ENCODE measurements around the gene SCGB2B2.
"Not testable (repeated sequence)": the region's sequence is repeated elsewhere in the genome, so short reads cannot be mapped to it uniquely, and the experiment has no call there.

Gene SCGB2B2

DNA sequence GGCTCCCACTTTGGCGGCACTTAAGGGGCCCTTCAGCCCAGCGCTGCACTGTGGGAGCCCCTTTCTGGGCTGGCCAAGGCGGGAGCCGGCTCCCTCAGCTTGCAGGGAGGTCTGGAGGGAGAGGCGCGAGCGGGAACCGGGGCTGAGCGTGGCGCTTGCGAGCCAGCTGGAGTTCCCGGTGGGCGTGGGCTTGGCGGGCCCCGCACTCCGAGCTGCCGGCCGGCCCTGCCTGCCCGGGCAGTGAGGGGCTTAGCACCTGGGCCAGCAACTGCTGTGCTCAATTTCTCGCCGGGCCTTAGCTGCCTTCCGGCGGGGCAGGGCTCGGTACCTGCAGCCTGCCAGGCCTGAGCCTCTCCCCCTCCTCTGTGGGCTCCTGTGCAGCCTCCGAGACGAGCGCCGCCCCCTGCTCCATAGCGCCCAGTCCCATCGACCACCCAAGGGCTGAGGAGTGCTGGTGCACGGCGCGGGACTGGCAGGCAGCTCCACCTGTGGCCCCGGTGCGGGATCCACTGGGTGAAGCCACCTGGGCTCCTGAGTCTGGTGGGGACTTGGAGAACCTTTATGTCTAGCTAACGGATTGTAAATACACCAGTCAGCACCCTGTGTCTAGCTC is 8.8 kb downstream of the SCGB2B2 start:
- not testable (repeated sequence) for DNase-seq

DNA sequence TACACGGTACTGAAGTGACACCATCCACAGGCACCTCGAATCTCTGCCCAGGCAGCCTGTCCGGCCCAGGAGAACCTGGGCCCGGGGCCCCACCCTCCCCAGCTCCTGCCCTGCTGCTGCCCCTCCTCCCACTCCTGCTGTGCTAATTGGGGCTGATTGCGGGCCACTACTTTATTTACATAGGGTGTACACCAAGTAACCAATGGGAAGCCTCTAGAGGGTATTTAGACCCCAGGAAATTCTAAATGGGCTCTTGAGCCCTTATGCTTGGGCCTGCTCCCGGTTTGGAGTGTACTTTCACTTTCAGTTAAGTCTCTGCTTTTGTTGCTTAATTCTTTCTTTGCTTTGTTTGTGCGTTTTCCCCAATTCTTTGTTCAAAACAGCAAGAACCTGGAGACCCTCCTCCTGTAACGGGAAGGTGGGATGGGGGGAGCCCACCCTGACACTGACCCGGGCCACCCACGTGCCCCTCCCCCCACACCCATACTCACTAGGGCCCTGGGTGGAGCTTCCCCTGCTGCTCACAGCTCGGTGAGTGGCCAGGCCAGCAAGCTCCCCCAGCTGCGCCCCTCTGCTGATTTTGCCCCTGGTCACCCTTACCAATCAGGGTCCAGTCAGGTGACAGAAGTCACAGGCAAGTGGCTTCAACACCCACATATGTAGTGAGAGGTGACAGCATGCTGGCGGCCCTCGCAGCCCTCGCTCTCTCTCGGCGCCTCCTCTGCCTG is 9.4 kb downstream of the SCGB2B2 start:
- DNase-seq: peak; percentile 32

DNA sequence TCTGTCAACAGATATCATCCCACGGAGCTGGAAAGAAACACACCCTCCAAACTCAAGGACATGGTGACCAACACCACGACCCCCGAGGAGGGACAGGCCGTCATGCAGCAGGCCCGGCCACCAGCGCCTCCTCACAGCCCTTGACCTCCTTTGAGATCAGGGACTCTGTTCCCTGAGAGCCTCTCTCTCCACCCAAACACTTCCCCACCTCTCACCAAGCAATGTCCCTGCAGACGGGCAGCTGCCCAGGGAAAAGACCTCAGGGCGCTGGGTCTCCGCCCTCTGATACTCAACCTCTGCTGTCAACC is 10.0 kb downstream of the SCGB2B2 start:
- DNase-seq: no peak

DNA sequence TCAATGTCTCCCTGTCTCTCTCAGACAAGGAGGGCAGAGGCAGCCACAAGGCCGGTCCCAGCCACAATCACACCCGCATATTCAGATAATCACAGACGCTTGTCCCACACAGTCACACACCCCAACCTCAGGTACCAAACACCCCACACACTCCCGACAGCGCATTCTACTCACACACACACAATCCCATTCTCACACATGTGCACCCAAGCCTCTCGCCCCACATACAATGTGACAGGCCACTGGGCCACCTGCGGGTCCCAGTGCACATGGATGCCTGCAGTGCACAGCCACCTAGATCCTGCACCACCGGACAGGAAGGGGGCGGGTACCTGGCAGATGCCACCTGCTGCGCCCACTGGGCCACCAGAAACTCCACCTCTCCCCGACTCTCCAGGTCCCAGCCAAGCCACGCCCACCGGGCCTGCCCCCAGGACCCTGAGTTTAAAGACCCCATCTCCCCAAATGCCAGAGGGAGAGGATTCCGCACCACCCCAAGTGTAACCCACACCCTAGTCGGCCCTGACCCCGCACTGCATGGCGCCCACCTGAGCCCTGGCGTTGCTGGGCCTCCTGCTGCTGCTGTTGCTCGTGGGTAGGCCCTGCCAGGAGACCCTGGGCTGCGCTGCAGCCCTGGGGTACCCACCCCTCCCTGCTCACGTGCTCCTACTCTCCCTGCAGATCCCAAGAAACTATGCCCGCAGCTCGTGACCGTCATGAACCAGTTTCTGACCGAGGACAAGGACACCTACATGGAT is 10.6 kb downstream of the SCGB2B2 start:
- no peak for DNase-seq

DNA sequence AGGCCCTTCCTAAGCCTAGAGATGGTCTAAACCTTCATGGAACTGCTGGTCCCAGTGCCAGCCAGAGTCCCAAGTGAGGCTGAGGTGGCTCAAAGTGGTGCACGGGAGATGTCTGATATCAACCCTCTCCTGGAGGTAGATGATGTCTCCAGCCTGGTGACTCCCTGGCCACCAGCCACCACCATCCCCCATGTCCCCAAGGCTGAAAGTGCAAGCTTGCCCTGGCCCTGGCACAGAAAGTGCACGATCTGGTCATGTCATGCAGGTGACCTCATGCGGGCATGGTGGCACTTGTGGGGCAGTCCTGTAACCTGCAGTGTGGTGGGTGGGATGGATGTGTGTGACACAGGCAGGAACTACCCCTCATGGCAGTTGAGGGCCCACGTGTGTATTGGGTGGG is 11.7 kb downstream of the SCGB2B2 start:
- not testable (repeated sequence) for DNase-seq

DNA sequence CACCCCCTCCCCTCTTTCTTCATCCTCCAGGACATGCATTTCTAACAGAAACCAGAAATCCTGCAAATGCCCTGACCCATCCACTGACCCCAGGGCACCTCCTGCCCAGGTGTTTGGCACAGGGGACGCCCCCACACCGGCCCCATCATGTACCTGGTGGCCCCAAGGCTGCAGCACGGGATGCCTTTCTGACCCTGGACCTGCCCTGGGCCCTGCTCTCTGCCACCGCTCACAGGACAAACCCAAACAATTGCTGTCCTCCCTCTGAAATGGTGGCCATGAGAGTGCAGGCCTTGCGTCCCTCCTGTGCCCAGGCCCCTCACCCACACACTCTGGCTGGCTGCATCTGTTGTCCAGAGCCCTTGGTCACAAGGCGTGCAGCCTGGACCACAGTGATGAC is 12.1 kb downstream of the SCGB2B2 start:
- DNase-seq: no peak

DNA sequence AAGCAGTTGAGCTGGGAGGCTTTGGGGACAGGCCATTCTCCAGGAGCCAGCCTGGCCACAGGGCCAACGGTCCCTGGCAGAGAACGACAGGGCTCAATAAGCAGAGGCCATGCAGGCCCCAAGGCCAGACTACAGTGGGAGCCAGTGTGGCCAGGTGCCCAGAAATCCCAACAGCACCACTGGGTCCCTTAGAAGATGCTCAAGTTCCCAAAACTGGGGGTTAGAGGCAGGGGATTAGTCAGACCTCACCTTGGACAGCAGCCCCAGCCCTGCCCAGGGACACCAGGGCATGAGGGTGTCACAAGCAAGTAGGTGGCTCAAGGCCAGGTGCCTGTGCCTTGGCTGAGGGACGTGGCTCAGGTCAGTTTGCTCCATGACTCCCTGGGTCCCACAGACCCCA is 12.8 kb downstream of the SCGB2B2 start:
- DNase-seq: no peak

DNA sequence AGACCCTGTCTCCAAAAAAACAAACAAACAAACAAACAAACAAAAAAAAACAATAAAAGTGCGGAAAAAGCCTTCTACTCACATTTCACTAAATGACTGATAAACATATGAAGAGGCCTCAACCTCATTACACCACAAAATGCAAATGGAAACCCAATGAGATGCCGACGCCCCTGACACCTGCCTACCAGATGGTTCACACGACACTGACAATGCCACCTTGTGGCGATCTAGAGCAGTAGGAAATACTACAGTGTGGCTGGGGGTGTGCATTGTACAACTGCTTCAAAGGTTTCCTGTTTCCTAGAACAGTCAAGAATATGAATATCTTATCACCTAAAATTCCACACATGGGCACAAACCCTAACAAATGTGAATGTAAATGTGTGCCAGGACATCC is 14.0 kb downstream of the SCGB2B2 start:
- DNase-seq: peak; percentile 24

DNA sequence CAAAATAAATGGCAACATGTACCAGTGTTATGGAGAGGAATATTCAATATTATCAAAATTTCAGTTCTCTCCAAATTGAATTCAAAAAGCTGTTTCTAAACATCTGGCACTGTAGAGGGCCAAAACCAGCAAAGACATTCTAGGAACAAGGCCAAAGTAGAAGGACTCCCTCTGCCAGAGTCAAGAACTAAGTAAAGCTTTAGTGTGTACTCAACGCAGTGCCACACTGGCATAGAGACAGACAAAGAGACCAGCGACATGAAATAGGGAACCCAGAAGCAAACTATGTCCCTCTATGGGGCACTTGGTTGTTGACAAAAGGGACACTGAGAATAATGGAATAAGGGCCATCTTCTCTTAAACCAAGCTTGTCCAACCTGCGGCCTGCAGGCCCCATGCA is 15.6 kb downstream of the SCGB2B2 start:
- DNase-seq: no peak

DNA sequence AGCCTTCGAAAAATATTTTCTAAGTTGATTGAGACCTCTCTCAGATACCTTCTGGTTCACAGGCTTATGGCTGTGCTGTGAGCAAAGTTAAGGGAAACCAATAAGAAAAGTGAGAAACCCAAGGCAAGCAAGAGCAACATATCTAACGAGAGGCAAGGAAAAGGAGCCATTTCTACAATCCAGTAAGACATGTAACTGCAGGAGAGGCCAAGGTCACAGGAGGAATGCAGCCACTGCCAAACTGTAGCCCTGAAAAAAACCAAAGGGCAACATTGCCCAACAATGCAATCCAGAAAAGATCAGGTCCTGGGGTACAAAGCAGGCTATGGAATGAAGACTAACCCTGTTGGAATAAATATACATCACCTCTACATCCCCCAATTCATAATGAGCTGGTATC is 21.3 kb downstream of the SCGB2B2 start:
- no peak for DNase-seq

DNA sequence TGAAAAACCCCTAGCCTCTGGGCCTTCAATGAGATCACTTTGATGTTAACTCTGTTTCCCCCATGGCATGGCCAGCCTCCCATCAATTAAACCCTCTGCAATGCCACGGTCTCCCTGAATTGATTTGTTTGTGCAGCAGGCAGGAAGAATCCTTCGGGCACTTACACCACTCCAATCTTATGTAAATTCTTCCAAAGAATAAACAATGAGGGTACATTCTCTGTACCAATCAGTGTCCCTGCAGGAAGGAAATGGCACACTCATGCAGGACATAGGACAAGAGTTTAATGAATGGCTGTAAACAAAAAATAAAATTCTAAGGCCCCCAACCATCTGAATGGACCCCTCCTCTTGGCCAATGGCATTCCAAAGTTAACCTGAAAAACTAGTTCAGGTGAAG is 22.2 kb downstream of the SCGB2B2 start:
- DNase-seq: no peak

DNA sequence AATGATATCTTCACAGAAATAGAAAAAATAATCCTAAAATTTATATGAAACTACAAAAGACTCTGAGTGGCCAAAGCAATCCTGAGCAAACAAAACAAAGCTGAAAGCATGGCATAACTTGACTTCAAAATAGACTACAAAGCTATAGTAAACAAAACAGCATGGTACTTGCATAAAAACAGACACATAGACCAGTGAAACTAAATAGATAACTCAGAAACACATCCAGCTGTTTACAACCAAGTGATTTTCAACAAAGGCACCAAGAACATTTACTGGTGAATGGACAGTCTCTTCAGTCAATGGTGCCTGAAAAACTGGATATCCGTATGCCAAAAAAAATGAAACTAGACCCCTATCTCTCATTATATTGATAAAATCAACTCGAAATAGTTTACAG is 25.2 kb downstream of the SCGB2B2 start:
- DNase-seq: no peak

DNA sequence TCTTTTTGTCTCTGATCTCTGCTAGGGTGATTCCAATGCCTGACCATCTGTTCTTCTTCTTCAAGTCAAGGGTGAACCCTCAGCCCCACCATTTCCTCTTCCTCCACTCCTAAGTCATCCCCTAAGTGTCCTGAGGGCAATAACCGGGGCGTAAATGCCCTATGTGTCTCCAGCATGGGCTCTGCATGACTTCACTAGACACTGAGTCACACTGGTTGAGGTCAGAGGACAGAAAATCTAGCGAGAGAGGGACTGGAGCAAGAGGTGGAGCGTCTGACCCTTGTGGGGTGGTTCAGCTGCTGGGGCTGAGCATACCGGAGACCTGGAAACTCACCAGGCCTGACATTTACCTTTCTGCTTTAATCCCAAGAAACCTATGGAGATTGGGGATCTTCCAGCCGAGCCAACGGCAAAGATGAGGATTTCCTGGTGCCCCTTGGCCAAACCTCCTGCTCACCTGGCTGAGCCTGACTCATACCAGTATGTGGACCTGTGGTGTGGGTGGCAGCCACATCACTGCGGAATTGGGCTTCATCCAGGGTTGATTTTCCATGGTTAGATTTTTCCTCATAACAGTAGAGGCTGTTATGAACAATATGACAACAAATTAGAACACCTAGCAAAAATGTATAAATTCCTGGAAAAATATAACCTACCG is 26.9 kb downstream of the SCGB2B2 start:
- no peak for DNase-seq

DNA sequence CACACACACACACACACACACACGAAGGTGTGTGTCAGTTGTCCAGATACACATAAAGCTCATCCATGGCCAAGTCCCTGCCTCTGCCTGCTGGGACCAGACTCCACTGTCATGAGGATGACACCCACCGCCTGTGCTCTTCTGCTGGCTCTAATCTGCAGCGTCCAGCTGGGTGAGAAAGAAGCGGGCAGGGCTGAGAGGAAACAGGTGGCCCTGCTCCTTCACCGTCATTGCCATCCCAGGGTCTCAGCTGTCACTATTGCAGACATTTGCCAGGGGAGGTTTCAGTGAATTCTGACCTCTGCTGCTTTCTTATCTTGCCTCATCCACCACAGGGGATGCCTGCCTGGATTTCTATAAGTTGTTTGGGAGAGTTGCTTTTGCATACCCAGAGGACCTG is 31.4 kb downstream of the SCGB2B2 start:
- DNase-seq: no peak

DNA sequence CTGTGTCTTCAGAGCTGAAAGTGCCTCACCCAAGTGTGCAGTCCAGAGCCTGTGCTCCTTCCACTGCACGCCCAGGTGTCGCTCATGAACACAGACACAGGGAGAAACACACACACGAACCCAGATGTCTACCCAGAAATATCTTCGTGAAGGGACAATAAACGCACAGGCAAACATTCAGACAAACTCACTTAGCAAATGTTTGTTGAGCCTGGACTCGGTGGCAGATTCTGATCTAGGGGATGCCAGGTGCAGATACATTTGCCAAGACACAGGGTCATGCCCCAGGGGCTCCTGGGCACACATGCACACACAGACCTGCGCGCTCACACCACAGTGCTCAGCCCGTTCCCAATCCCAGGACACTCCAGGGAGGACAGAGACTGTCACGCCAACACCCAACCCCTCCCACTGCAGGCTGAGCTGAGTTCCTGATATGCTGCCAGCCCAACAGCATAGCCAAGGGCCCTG is 31.9 kb downstream of the SCGB2B2 start:
- no peak for DNase-seq

DNA sequence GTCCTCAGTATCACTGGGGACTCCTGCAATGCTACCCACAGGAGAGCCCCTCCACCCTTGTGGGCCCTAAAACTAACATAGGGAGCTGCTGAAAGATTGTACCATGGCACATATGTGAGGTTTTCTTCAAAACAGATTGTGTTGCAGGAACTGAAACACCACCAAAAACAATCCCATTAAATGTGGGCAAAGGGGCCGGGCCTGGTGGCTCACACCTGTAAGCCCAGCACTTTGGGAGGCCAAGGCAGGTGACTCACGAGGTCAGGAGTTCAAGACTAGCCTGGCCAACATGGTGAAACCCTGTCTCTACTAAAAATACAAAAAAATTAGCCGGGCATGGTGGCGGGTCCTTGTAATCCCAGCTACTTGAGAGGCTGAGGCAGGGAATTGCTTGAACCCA is 34.7 kb downstream of the SCGB2B2 start:
- DNase-seq: no peak

DNA sequence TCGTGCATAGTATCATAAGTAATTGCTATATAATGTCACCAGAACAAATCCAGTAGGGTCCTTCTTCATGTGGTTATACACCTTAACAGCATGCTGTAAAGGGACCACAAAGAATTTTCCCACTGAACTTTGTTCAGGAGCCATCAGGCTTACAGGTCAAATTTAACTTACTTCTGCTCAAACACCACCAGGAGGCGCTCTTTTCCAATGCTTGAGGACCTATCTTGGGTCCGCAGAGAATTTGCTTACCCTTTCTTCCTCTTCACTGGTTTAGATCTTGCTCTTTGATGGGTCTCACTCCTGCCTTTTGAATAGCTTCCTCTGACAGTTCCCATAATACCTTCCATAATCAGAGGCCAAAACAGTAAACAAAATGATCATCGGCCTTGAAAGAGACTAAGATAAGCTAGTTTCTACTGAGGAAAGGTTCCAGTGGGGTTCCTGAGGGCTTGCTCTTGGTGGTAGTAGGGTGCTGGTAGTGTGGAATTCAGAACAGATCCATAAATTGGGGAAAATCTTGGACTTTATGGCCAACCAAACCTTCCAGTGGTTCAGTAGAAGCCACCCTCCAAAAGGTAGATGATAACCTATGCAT is 37.4 kb downstream of the SCGB2B2 start:
- peak; percentile 78 for DNase-seq

DNA sequence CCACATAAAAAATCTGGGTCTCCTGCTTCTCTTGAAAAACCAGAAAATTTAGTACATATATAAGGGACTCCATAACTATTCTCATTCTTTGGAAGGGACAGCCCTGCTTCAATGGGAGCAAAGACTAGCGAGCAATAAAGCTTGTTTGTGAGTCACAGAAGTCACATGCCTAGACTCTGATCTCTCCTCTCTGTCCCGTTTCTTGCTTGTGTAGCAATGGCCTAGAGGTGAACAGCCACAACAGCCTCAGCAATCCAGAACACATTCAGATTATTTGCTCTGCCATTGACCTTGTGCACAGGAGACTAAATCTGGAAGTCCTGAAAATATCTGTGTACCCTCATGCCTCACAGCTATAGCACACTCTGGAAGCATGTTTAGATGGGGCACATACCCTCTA is 43.2 kb downstream of the SCGB2B2 start:
- DNase-seq: no peak
